ENCODE data around the gene DOCK7.
"Not testable (repeated sequence)": the region's sequence is repeated elsewhere in the genome, so short reads cannot be mapped to it uniquely, and the experiment has no call there.

DOCK7 gene

GRCh38 chr1:62528015-62528414 is 160.2 kb downstream of the DOCK7 start:
- no peak for DNase-seq

DNA sequence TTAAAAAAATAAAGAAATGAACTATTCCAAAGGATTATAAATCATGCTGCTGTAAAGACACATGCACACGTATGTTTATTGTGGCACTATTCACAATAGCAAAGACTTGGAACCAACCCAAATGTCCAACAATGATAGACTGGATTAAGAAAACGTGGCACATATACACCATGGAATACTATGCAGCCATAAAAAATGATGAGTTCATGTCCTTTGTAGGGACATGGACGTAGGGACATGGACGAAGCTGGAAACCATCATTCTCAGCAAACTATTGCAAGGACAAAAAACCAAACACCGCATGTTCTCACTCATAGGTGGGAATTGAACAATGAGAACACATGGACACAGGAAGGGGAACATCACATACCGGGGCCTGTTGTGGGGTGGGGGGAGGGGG is 160.8 kb downstream of the DOCK7 start:
- not testable (repeated sequence) for DNase-seq

- DNase-seq: no peak
Observed at GRCh38 chr1:62523860-62524259, 164.3 kb downstream of the DOCK7 start.

DNA sequence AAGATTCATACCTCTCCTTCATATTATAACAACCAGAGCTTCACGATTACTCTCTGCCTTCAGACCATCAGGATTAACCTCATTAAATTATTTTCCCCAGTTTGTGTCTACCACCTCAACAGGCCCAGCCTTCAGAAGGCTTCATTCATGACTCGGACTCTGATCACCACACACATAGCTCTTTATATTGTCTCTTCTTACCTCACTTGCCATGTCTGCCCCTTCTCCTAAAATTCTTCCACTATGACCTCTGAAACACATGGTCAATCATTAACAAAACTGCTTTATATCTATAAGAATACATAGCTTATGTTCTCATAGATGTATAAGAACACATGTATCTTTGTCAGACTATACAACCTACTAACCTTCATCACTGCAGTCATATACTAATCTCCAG is 171.6 kb downstream of the DOCK7 start:
- DNase-seq: no peak

GRCh38 chr1:62514746-62515423 is 173.3 kb downstream of the DOCK7 start:
- no peak for DNase-seq

DNA sequence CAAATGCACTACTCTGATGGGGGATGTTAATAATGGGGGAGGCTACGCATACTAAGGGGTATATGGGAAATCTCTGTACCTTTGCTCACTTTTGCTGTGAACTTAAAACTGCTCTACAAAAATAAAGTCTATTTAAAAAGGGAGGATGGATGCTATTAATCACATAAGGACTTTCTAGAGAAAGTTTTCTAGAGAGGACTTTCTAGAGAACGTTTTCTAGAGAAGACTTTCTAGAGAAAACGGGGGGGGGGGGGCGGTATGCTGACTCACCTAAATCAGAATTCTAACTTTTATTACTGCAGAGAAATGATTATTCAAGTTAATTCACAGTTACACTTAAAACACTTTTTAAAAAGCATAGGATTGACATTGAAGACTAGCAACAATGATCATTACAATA is 175.2 kb downstream of the DOCK7 start:
- no peak for DNase-seq

- DNase-seq: no peak
Observed at GRCh38 chr1:62509028-62509427, 179.2 kb downstream of the DOCK7 start.

DNA sequence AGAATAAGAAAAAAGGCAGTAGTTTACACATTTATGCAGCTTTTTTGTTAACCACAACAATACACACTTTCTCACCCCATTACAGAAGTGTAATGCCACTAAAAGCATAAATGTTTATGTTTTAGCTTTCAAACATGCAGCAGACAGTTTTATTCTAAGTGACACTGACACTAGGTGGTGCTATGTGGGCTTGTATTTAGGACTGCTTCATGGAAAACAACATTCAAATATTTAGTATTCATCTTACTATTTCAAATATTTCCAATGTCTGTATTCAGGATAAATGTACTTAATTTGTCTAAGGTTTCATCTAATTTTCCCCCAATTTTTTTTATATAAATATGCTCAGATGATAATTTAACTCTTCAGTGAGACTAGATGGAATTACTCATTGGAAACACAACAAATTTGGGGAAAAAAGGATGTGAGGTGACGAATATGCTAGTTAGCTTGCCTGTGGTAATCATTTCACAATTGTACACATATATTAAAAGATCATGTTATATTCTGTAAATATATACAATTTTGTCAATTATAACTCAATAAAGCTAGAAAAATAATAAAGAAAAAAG is 179.9 kb downstream of the DOCK7 start:
- peak; percentile 61 for DNase-seq

DNA sequence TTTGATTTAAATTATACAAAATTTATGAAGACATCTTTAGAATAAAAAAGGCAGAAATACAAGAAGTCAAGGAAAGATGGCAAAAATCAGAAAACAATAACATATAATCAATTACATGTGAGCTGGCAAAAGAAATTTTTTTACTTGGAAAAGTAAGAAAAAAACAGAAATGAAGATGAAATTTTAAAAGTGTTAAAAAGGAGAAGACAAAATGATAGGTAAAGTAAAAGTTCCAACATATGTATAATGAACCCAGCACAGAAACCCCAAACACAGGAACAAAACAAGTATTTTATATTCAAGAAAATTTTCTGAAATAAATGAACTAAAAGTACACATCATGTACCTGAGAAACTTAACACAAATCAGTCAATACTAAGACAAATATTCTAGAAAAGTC is 188.0 kb downstream of the DOCK7 start:
- no peak for DNase-seq

DNA sequence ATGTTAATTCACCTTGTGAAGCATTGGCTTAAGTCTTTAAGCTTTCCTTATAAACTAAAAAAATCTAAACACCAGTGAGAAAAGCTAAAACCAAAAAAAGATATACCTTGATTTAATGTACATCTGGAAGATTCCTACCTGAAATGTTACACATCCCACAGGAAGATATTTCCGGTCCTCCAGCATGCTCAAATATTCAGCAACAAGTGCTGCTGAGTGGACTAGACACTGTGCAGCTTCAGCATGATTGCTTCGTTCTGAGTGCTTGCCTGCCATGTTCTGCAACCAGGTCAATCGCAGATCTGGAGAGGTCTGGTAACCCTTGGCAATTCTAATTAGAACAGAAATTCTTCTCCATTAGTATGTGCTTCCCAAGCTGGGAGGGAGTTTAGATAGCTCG is 194.0 kb downstream of the DOCK7 start:
- no peak for DNase-seq

DNA sequence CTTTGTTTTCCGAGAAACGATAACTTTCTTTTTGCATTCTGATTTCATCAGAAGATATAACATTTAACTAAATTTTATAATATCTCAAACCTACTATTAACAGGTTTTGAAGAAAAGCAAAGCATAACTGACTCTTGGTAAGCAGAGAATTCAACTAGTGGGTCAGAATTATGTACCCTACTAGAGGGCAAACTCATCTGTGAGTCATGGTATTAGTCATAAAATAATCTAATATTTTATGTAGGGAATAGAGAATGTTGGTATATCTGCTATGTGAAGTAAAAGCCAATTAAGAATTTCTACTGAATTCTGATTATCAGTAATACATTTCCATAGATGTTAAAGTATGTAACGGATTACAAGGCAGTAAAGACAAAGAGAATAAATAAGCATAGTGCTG is 194.5 kb downstream of the DOCK7 start:
- no peak for DNase-seq

GRCh38 chr1:62492521-62492920 is 195.7 kb downstream of the DOCK7 start:
- DNase-seq: no peak

- no peak for DNase-seq
Observed at GRCh38 chr1:62487956-62488355, 200.2 kb downstream of the DOCK7 start.

DNA sequence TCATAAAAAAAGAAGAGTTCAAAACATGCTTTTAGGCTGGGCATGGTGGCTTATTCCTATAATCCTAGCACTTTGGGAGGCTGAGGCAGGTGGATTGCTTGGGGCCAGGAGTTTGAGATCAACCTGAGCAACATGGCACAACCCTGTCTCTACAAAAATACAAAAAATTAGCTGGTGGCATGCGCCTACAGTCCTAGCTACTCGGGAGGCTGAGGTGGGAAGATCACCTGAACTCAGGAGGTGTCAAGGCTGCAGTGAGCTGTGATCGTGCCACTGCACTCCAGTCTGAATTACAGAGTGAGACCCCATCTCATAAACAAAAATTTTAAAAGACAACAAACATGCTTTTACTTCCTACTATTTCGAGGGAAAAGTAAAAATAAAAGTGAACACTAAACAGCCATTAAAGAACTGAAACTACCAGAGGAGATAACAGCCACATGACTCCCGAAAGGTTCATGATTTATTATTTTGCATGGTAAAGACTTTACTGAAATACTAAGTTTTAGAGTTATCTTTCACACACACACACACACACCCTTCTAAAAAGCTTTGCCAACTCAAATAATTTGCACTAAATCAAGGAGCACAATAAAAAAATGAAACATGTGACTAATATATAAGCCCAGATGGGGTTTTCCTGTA is 203.2 kb downstream of the DOCK7 start:
- no peak for DNase-seq

GRCh38 chr1:62481681-62482080 is 206.5 kb downstream of the DOCK7 start:
- no peak for DNase-seq

GRCh38 chr1:62476525-62477219 is 211.5 kb downstream of the DOCK7 start:
- no peak for DNase-seq

GRCh38 chr1:62467092-62467491 is 221.1 kb downstream of the DOCK7 start:
- DNase-seq: no peak

- DNase-seq: no peak
Observed at GRCh38 chr1:62462370-62462769, 225.8 kb downstream of the DOCK7 start.

DNA sequence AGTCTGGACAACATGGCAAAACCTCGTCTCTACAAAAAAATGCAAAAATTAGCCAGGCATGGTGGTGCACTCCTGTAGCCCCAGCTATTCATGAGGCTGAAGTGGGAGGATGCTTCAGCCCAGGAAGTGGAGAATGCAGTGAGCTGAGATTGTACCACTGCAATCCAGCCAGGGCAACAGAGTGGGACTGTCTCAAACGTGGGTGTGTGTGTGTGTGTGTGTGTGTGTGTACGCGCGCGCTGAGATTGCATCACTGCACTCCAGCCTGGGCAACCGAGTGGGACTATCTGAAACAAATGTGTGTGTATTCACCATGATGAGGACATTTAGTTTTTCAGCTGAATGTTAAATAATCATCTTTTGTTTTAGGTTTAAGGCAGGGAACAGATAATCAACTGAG is 230.2 kb downstream of the DOCK7 start:
- no peak for DNase-seq

GRCh38 chr1:62452951-62453350 is 235.2 kb downstream of the DOCK7 start:
- DNase-seq: no peak

GRCh38 chr1:62450301-62450700 is 237.9 kb downstream of the DOCK7 start:
- DNase-seq: no peak

DNA sequence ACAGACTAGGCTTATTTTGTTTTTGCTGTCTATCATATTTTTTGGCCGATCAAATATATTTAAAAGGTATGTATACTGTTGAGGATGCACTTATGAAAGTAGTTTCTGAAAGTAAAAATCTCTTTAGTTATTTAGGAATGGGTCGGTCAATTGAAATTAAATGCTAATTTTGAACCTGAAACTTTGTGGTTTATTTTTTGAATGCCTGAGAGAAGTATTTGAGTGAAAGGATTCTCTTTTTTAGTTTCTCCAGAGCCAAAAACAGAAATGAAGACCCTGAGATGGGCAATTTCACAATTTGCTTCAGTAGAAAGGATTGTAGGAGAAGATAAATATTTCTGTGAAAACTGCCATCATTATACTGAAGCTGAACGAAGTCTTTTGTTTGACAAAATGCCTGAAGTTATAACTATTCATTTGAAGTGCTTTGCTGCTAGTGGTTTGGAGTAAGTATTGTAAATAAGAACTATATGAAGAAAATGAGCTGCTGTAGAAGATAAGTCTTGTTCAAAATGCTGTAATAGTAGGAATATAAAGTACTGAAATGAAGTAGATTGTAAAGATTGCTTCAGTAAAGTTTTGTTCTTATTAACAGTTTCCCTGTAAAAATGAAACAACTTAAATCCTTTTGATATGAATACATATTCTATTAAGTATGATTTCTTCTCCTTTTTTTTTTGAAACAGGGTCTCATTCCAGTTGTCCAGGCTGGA is 239.8 kb downstream of the DOCK7 start:
- DNase-seq: no peak

DNA sequence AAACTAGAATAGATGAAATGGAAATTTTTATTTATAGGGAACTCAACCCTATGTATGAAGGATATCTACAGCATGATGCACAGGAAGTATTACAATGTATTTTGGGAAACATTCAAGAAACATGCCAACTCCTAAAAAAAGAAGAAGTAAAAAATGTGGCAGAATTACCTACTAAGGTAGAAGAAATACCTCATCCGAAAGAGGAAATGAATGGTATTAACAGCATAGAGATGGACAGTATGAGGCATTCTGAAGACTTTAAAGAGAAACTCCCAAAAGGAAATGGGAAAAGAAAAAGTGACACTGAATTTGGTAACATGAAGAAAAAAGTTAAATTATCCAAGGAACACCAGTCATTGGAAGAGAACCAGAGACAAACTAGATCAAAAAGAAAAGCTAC is 243.5 kb downstream of the DOCK7 start:
- no peak for DNase-seq
